SU-DHL-6 (cell line): ENCODE measurements around the gene ITGAV.

Experiments used
- EZH2phosphoT487 ChIP-seq: fragments of 200-600 bp; sonication (generic), shearing (Covaris generic); conservative IDR thresholded peaks from 2 replicates; pipeline ENCODE4 v1.6.1; 2018; ENCODE audit warnings: mild to moderate bottlenecking, antibody characterized with exemption, low read length, moderate library complexity, mixed read lengths
- TF ChIP-seq, protein P1 (sequence below): fragments of 200-600 bp; sonication (generic); IDR thresholded peaks from one replicate; pipeline ENCODE4 v1.5.1; 2017; ENCODE audit warnings: antibody characterized with exemption, mild to moderate bottlenecking, low read length, moderate library complexity; ENCODE audit not compliant: insufficient read depth, poor library complexity, severe bottlenecking

DNA sequence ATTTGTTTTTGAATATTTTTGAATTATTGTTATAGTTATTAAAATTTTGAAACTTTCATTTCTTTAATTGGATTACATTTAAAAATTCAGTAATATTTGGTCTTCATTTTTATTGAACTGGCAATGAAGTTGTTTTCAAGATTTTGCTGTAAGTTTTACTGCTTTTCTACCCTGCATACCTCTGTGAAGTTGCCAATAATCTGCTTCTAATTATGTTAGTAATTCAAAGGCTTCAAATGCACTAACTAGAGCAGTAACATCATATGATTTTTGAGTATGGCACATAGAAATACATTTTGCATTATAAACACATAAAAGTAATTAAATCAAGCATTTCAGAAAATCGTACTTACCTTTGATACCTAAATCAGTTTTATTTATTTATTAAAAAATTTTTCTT is 63.7 kb downstream of the ITGAV start:
- TF ChIP-seq, protein P1, sequence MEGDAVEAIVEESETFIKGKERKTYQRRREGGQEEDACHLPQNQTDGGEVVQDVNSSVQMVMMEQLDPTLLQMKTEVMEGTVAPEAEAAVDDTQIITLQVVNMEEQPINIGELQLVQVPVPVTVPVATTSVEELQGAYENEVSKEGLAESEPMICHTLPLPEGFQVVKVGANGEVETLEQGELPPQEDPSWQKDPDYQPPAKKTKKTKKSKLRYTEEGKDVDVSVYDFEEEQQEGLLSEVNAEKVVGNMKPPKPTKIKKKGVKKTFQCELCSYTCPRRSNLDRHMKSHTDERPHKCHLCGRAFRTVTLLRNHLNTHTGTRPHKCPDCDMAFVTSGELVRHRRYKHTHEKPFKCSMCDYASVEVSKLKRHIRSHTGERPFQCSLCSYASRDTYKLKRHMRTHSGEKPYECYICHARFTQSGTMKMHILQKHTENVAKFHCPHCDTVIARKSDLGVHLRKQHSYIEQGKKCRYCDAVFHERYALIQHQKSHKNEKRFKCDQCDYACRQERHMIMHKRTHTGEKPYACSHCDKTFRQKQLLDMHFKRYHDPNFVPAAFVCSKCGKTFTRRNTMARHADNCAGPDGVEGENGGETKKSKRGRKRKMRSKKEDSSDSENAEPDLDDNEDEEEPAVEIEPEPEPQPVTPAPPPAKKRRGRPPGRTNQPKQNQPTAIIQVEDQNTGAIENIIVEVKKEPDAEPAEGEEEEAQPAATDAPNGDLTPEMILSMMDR = no peak
- TF ChIP-seq EZH2phosphoT487 = no peak
